Osteoblast (primary cell): ENCODE results near the gene GAST. TPM values are rescaled to one million over a fixed set of nuclear protein-coding genes. Genes with fewer than 3 reads are reported as not detected.
"Not testable (repeated sequence)": the region's sequence is repeated elsewhere in the genome, so short reads cannot be mapped to it uniquely, and the experiment has no call there.

Source experiments
- DNase-seq: peaks from one replicate; pipeline ENCODE4 v3.0.0; 2011; ENCODE audit warnings: low spot score, mixed read lengths; ENCODE audit not compliant: insufficient read length; ENCODE audit errors: missing footprints
- H2AFZ ChIP-seq: 2 replicates; pipeline ENCODE4 v1.6.0; 2011; ENCODE audit warnings: mild to moderate bottlenecking, low read length
- H3K27ac ChIP-seq: 2 replicates; pipeline ENCODE4 v1.5.1; 2011; ENCODE audit warnings: mild to moderate bottlenecking, low read depth, low read length, moderate library complexity
- H3K27me3 ChIP-seq: 2 replicates; pipeline ENCODE4 v1.6.0; 2012; ENCODE audit warnings: mild to moderate bottlenecking, control low read depth, inconsistent platforms, low read length, moderate library complexity; ENCODE audit not compliant: insufficient read depth
- H3K36me3 ChIP-seq: 2 replicates; pipeline ENCODE4 v1.5.1; 2011; ENCODE audit warnings: mild to moderate bottlenecking, low read length, control low read depth, moderate library complexity; ENCODE audit not compliant: insufficient read depth
- H3K4me1 ChIP-seq: 2 replicates; pipeline ENCODE4 v1.5.1; 2011; ENCODE audit warnings: mild to moderate bottlenecking, low read length, control low read depth, moderate library complexity; ENCODE audit not compliant: insufficient read depth
- H3K4me2 ChIP-seq: 2 replicates; pipeline ENCODE4 v1.6.0; 2011; ENCODE audit warnings: mild to moderate bottlenecking, low read length; ENCODE audit not compliant: insufficient read depth
- H3K4me3 ChIP-seq: fragments of 200-600 bp; sonication (generic); 3 replicates; pipeline ENCODE4 v1.5.1; 2012; ENCODE audit warnings: mild to moderate bottlenecking, low read length, inconsistent platforms; ENCODE audit not compliant: insufficient read depth
- H3K79me2 ChIP-seq: 2 replicates; pipeline ENCODE4 v1.6.0; 2012; ENCODE audit warnings: mild to moderate bottlenecking, low read length, control low read depth, inconsistent platforms; ENCODE audit not compliant: insufficient read depth
- H3K9me3 ChIP-seq: 2 replicates; pipeline ENCODE4 v1.5.1; 2011; ENCODE audit warnings: low read depth, low read length, control low read depth
- H4K20me1 ChIP-seq: 2 replicates; pipeline ENCODE4 v1.6.0; 2012; ENCODE audit warnings: mild to moderate bottlenecking, low read length, control low read depth; ENCODE audit not compliant: insufficient read depth
- total RNA-seq: library from RNA; depleted of rRNA; stranded (reverse); fragments of >200 nt; gene quantifications from 2 replicates; pipeline ENCODE4 v1.2.3, GENCODE V29; 2012
- TF ChIP-seq, protein P1 (sequence below): IDR thresholded peaks from 2 replicates; pipeline ENCODE4 v1.5.1; 2011; ENCODE audit warnings: mild to moderate bottlenecking, low read depth, low read length, moderate library complexity; ENCODE audit errors: extremely low read depth

GAST gene
- total RNA-seq, 1 donor = not detected

DNA sequence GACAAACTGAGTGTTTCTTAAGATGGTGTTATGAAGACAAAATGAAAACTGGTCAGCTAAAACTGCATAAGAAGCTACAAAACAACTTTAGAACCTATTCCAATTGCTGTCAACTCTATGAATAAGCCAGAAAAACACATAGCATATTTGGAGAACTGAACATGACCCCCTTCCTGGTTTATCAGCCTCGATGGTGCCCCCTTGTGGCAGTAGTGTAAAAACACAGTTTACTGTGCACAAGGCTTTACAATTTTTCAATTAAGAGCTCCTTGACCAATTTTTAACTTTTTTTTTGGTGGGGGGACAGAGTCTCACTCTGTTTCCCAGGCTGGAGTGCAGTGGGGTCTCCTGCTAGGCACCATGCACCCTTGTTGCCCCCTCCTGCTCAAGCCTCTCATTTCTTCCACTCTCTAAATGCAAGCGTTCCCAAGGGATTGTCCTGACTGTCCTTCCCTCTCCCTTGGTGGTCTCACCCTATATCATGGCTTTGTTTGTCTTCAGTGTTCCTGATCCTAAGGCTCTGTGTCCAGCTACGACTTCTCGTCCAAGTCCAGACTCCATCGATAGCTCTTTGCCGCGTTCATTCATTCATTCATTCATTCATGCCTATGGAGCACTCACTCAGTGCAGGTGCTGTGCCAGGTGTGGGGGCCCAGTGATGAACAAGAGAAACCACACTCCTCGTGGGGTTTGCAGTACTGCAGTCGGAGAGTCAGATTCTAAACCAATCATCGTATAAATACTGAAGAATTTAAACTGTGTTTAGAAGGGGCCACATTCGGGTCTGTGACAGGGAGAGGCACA is 16.0 kb upstream of the GAST start:
- peak; percentile 95 for DNase-seq
- H3K36me3 ChIP-seq = peaks cover 30% of the 10 kb centered on the region
- H3K9me3 ChIP-seq = no peaks in the 10 kb centered on the region
- no peaks in the 10 kb centered on the region for H3K27me3 ChIP-seq
- H4K20me1 ChIP-seq = peaks cover 16% of the 10 kb centered on the region
- no peak overlapping the region for H2AFZ ChIP-seq
- no peak overlapping the region for H3K27ac ChIP-seq
- TF ChIP-seq, protein P1, sequence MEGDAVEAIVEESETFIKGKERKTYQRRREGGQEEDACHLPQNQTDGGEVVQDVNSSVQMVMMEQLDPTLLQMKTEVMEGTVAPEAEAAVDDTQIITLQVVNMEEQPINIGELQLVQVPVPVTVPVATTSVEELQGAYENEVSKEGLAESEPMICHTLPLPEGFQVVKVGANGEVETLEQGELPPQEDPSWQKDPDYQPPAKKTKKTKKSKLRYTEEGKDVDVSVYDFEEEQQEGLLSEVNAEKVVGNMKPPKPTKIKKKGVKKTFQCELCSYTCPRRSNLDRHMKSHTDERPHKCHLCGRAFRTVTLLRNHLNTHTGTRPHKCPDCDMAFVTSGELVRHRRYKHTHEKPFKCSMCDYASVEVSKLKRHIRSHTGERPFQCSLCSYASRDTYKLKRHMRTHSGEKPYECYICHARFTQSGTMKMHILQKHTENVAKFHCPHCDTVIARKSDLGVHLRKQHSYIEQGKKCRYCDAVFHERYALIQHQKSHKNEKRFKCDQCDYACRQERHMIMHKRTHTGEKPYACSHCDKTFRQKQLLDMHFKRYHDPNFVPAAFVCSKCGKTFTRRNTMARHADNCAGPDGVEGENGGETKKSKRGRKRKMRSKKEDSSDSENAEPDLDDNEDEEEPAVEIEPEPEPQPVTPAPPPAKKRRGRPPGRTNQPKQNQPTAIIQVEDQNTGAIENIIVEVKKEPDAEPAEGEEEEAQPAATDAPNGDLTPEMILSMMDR = peak; percentile 90
- H3K4me3 ChIP-seq = no peak overlapping the region
- H3K4me1 ChIP-seq = peaks cover 10% of the 10 kb centered on the region
- no peak overlapping the region for H3K4me2 ChIP-seq
- peaks cover 4% of the 10 kb centered on the region for H3K79me2 ChIP-seq

DNA sequence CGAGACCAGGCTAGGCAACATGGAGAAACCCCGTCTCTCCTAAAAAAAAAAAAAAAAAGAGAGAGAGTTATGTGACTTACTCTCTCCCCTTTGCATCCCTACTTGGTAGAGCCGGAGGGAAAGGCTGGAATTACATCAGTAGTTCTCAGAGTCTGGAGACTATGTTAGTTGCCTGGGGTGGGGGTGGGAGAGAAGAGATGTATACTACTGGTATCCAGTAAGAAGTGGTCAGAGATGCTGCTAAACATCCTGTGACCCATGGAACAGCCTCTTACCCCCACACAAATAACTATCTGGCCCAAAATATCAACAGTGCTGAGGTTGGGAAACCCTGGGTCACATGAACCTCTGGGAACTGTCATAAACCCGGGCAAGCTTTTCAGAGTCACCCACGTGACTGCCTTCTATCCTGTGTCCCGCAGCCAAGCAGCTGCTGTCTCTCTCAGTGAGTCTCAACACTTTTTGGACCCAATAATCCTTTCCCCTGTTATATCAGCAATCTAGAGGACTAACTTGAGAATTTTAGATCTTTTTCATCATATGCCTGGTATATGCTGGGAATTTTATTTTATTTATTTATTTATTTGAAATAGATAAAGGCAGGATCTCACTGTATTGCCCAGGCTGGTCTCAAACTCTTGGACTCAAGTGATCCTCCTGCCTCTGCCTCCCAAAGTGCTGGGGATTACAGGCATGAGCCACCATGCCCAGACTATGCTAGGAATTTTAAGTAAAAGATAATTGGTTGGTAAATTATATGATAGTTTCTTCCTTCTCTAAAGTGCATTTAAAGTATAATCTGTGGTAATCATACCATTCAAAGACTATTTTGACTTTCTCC is 14.8 kb upstream of the GAST start:
- Histone ChIP-seq H3K27me3 (no peaks in the 10 kb centered on the region), H3K79me2 (no peaks in the 10 kb centered on the region), H3K27ac (no peak overlapping the region), H3K9me3 (no peaks in the 10 kb centered on the region), H3K36me3 (peaks cover 18% of the 10 kb centered on the region), H3K4me2 (peak overlapping the region; percentile 18), H2AFZ (no peak overlapping the region), H4K20me1 (peaks cover 5% of the 10 kb centered on the region), H3K4me1 (peaks cover 8% of the 10 kb centered on the region), H3K4me3 (no peak overlapping the region)
- TF ChIP-seq, protein P1 = no peak
- DNase-seq = peak; percentile 62

DNA sequence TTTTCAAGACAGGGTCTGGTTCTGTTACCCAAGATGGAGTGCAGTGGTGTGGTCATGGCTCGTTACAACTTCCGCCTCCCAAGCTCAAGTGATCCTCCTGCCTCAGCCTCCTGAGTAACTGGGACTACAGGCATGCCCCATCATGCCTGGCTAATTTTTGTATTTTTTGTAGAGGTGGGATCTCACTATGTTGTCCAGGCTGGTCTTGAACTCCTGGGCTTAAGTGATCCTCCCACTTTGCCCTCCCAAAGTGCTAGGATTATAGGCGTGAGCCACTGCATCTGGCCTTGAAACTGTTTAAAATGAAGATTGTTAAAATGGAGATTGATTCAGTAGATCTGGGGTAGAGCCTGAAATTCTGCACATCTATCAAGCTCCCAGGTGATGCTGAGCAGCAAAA is 11.3 kb upstream of the GAST start:
- not testable (repeated sequence) for DNase-seq, H2AFZ ChIP-seq, H3K27me3 ChIP-seq, H3K27ac ChIP-seq, H3K79me2 ChIP-seq, H3K9me3 ChIP-seq, H3K4me2 ChIP-seq, H3K4me3 ChIP-seq, H4K20me1 ChIP-seq, H3K36me3 ChIP-seq
- H3K4me1 ChIP-seq = peaks cover 10% of the 10 kb centered on the region

DNA sequence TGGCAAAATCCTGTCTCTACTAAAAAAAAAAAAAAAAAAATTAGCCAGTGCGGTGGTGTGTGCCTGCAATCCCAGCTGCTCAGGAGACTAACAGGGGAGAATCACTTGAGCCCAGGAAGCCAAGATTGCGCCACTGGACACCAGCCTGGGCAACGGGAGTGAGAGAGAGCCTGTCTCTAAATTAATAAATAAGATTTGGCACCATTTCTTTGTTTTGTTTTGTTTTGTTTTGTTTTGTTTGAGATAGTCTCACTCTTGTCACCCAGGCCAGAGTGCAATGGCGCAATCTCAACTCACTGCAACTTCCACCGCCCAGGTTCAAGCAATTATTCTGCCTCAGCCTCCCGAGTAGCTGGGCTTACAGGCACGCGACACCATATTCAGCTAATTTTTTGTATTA is 9.4 kb upstream of the GAST start:
- DNase-seq = no peak
- no peaks in the 10 kb centered on the region for H3K27me3 ChIP-seq

More for the DNA sequence above, 9.4 kb upstream of the GAST start:
- Histone ChIP-seq H3K79me2 (no peaks in the 10 kb centered on the region), H3K4me3 (no peak overlapping the region), H4K20me1 (no peaks in the 10 kb centered on the region), H3K9me3 (no peaks in the 10 kb centered on the region), H2AFZ (no peak overlapping the region), H3K4me2 (no peak overlapping the region), H3K27ac (no peak overlapping the region), H3K4me1 (peaks cover 3% of the 10 kb centered on the region), H3K36me3 (no peaks in the 10 kb centered on the region)
- TF ChIP-seq, protein P1 = no peak
